OCI-LY1 (cell line): ENCODE results near the gene UMODL1.

Source experiments
- H2AFZ ChIP-seq: fragments of 200-600 bp; sonication (generic), shearing (Covaris generic); 2 replicates; pipeline ENCODE4 v1.6.0; 2014; ENCODE audit warnings: antibody characterized with exemption, mild to moderate bottlenecking, low read length
- H3F3A ChIP-seq: fragments of 200-600 bp; sonication (generic), shearing (Covaris generic); 2 replicates; pipeline ENCODE4 v1.6.0; 2014; ENCODE audit warnings: mild to moderate bottlenecking, antibody characterized with exemption, low read length, moderate library complexity; ENCODE audit not compliant: insufficient read depth
- H3K27ac ChIP-seq: fragments of 200-600 bp; sonication (generic); 2 replicates; pipeline ENCODE4 v1.5.1; 2014; ENCODE audit warnings: low read length, mixed run types, mild to moderate bottlenecking, low read depth; ENCODE audit not compliant: poor library complexity, severe bottlenecking
- H3K27me3 ChIP-seq: fragments of 200-600 bp; sonication (generic); 2 replicates; pipeline ENCODE4 v1.6.0; 2014; ENCODE audit warnings: antibody characterized with exemption, mild to moderate bottlenecking, low read length, moderate library complexity; ENCODE audit not compliant: insufficient read depth
- H3K36me3 ChIP-seq: fragments of 200-600 bp; sonication (generic); 2 replicates; pipeline ENCODE4 v1.6.1; 2014; ENCODE audit warnings: mild to moderate bottlenecking, antibody characterized with exemption, low read length, moderate library complexity, mixed read lengths; ENCODE audit not compliant: insufficient read depth
- H3K4me1 ChIP-seq: fragments of 200-600 bp; sonication (generic); 2 replicates; pipeline ENCODE4 v1.5.1; 2014; ENCODE audit warnings: mild to moderate bottlenecking, low read length, moderate library complexity; ENCODE audit not compliant: insufficient read depth, severe bottlenecking
- H3K4me2 ChIP-seq: fragments of 200-600 bp; sonication (generic), shearing (Covaris generic); 2 replicates; pipeline ENCODE4 v1.6.1; 2014; ENCODE audit warnings: low read length
- H3K4me3 ChIP-seq: fragments of 200-600 bp; sonication (generic); 2 replicates; pipeline ENCODE4 v1.5.1; 2014; ENCODE audit warnings: low read length, low read depth, mild to moderate bottlenecking, mixed read lengths; ENCODE audit not compliant: poor library complexity, severe bottlenecking
- H3K79me2 ChIP-seq: fragments of 200-600 bp; shearing (Covaris generic); 2 replicates; pipeline ENCODE4 v1.6.1; 2016; ENCODE audit warnings: mixed run types, low read length, mixed read lengths; ENCODE audit not compliant: insufficient read depth
- H3K9ac ChIP-seq: fragments of 200-600 bp; sonication (generic), shearing (Covaris generic); 2 replicates; pipeline ENCODE4 v1.6.1; 2014; ENCODE audit warnings: mild to moderate bottlenecking, low read length, mixed read lengths
- H3K9me2 ChIP-seq: fragments of 200-600 bp; sonication (generic), shearing (Covaris generic); 2 replicates; pipeline ENCODE4 v1.6.1; 2014; ENCODE audit warnings: low read depth, mild to moderate bottlenecking, low read length, mixed read lengths
- H3K9me3 ChIP-seq: fragments of 200-600 bp; shearing (Covaris generic); 2 replicates; pipeline ENCODE4 v1.6.1; 2014; ENCODE audit warnings: low read length, mixed read lengths
- H4K20me1 ChIP-seq: fragments of 200-600 bp; sonication (generic), shearing (Covaris generic); 2 replicates; pipeline ENCODE4 v1.6.0; 2016; ENCODE audit warnings: mild to moderate bottlenecking, low read length; ENCODE audit not compliant: insufficient read depth
- EZH2 ChIP-seq: fragments of 200-600 bp; sonication (generic), shearing (Covaris generic); IDR thresholded peaks from 2 replicates; pipeline ENCODE4 v1.8.0; 2017; ENCODE audit warnings: borderline replicate concordance, mixed run types, mild to moderate bottlenecking, antibody characterized with exemption, low read length, moderate library complexity, mixed read lengths
- TF ChIP-seq, protein P1 (sequence below): fragments of 200-600 bp; sonication (generic), shearing (Covaris generic); IDR thresholded peaks from 2 replicates; pipeline ENCODE4 v1.5.1; 2017; ENCODE audit warnings: mild to moderate bottlenecking, antibody characterized with exemption, low read length, moderate library complexity, mixed read lengths

The UMODL1 gene

DNA sequence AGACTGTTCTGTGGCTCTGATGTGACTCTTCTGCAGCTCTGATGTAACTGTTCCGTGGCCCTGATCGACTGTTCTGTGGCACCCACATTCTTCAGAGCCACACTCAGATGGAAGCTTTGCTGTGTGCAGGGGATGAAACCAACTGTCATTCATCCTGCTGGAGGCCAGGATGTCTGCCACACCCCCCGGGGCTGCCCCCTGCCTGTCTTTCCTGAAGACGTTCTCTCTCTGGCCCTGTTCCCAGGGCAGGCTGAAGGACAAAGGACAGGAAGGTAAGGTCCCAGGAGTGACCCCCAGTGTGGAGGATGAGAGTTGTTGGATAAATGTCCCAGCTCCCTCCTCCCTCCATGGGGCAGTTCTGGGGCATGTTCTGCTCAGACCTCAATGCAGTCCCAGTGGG, 29.4 kb upstream of the UMODL1 start:
- Histone ChIP-seq H2AFZ (no peak overlapping the region), H3K36me3 (no peaks in the 10 kb centered on the region), H3K4me2 (no peak overlapping the region), H3K9me3 (no peaks in the 10 kb centered on the region), H3K27ac (no peak overlapping the region), H3K4me1 (peaks cover 23% of the 10 kb centered on the region), H3K9ac (no peak overlapping the region), H3K27me3 (0 out of 2 replicates have a peak, but pooled peaks cover 6% of the 10 kb centered on the region), H3K79me2 (no peaks in the 10 kb centered on the region), H3F3A (no peaks in the 10 kb centered on the region), H3K9me2 (no peaks in the 10 kb centered on the region), H3K4me3 (no peak overlapping the region), H4K20me1 (no peaks in the 10 kb centered on the region)
- TF ChIP-seq EZH2: no peak
- TF ChIP-seq, protein P1, sequence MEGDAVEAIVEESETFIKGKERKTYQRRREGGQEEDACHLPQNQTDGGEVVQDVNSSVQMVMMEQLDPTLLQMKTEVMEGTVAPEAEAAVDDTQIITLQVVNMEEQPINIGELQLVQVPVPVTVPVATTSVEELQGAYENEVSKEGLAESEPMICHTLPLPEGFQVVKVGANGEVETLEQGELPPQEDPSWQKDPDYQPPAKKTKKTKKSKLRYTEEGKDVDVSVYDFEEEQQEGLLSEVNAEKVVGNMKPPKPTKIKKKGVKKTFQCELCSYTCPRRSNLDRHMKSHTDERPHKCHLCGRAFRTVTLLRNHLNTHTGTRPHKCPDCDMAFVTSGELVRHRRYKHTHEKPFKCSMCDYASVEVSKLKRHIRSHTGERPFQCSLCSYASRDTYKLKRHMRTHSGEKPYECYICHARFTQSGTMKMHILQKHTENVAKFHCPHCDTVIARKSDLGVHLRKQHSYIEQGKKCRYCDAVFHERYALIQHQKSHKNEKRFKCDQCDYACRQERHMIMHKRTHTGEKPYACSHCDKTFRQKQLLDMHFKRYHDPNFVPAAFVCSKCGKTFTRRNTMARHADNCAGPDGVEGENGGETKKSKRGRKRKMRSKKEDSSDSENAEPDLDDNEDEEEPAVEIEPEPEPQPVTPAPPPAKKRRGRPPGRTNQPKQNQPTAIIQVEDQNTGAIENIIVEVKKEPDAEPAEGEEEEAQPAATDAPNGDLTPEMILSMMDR: no peak

DNA sequence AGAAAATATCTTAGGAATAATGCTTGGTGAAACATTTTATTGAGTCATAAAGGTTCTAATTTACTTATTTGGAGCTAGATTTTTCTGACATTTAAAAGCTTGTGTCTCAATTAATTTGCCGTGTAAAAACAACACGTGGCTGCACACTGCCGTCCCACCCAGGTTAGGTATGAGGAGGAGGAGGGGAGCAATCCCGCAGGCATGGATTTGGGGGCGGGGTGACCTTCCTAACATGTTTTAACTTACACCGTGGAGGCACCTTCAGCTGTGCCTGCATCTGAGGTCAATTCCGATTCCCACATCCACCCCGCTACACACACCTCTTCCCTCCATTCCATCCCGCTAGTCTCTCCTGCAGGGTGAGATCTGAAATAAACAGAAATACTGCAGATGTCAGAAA, 28.5 kb upstream of the UMODL1 start:
- Histone ChIP-seq H3K27ac (no peak overlapping the region), H2AFZ (no peak overlapping the region), H3K9me3 (no peaks in the 10 kb centered on the region), H3K9ac (no peak overlapping the region), H3K4me3 (no peak overlapping the region), H3K9me2 (no peaks in the 10 kb centered on the region), H3K4me2 (no peak overlapping the region), H3K36me3 (no peaks in the 10 kb centered on the region), H3K79me2 (no peaks in the 10 kb centered on the region), H4K20me1 (no peaks in the 10 kb centered on the region), H3K27me3 (0 out of 2 replicates have a peak, but pooled peaks cover 6% of the 10 kb centered on the region), H3K4me1 (peaks cover 18% of the 10 kb centered on the region), H3F3A (no peaks in the 10 kb centered on the region)
- TF ChIP-seq EZH2: no peak
- TF ChIP-seq, protein P1: no peak

DNA sequence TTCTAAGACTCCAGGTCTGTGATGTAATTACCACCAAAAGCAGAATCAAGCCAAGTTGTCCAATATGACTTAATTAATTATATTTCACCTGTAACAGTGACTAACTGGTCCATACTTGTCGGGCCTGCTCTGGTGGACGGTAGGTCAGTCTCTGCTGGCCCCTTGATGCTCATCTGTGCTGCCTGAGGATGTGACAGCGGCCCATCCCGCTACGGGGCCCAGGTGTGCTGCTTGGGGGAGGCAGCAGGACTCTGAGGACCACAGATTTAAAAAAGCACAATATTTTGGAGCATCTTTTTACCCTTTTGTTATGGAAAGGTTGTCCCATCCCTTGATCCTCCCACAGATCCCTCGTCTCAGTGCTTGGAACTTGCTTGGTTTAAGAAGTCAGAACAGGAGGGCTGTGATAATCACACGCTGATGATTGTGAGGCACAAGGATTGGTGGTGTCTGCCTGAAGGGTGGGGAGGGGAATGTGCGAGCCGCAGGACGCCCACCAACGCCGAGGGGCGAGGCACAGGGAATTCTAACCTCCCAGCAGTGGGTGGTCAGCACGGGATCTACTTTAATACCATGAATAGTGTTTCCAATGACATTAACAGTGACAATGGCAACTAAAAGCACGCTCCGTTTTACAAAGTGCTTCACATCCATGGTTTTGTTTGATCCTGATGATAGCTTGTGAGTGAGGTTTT, 27.8 kb upstream of the UMODL1 start:
- Histone ChIP-seq H3K9me2 (no peaks in the 10 kb centered on the region), H4K20me1 (no peaks in the 10 kb centered on the region), H3K36me3 (no peaks in the 10 kb centered on the region), H3K9ac (no peak overlapping the region), H2AFZ (no peak overlapping the region), H3K79me2 (no peaks in the 10 kb centered on the region), H3K9me3 (no peaks in the 10 kb centered on the region), H3K4me1 (peaks cover 14% of the 10 kb centered on the region), H3K4me3 (no peak overlapping the region), H3F3A (no peaks in the 10 kb centered on the region), H3K27ac (no peak overlapping the region), H3K27me3 (0 out of 2 replicates have a peak, but pooled peaks cover 6% of the 10 kb centered on the region), H3K4me2 (no peak overlapping the region)
- TF ChIP-seq EZH2: no peak
- TF ChIP-seq, protein P1: no peak
